TTC549 (cell line): Measurements from ENCODE around the gene RNF168.
"Not testable (repeated sequence)": the region's sequence is repeated elsewhere in the genome, so short reads cannot be mapped to it uniquely, and the experiment has no call there.

Experiments used
- FAIRE-seq: peaks from 2 replicates; lab custom pipeline; 2012; peaks lifted over from hg19 to GRCh38; lab: Jason Lieb, UNC

The RNF168 gene

GRCh38 chr3:196514913-196515621, 11.5 kb upstream of the RNF168 start, which contains the start of gene SMCO1:
SMCO1 (minus strand) TSS chr3:196515346; CDS start chr3:196515209, 137 bp downstream.
- FAIRE-seq: no peak

- FAIRE-seq: no peak
Observed at GRCh38 chr3:196514350-196514716, 10.8 kb upstream of the RNF168 start.

GRCh38 chr3:196513697-196514349, 10.3 kb upstream of the RNF168 start:
- no peak for FAIRE-seq

GRCh38 chr3:196511646-196512425, 8.3 kb upstream of the RNF168 start:
- not testable (repeated sequence) for FAIRE-seq

- not testable (repeated sequence) for FAIRE-seq
Observed at GRCh38 chr3:196511108-196511507, 7.5 kb upstream of the RNF168 start.

- no peak for FAIRE-seq
Observed at GRCh38 chr3:196506687-196507086, 3.1 kb upstream of the RNF168 start.

- FAIRE-seq: no peak
Observed at GRCh38 chr3:196504556-196504955, 988 bp upstream of the RNF168 start.

GRCh38 chr3:196504077-196504398, 470 bp upstream of the RNF168 start:
- not testable (repeated sequence) for FAIRE-seq

GRCh38 chr3:196502775-196503195, 783 bp downstream of the RNF168 start:
- FAIRE-seq: no peak

GRCh38 chr3:196501316-196502044, 2.1 kb downstream of the RNF168 start:
- no peak for FAIRE-seq

- no peak for FAIRE-seq
Observed at GRCh38 chr3:196499807-196500524, 3.6 kb downstream of the RNF168 start.

GRCh38 chr3:196499061-196499460, 4.5 kb downstream of the RNF168 start:
- FAIRE-seq: no peak

GRCh38 chr3:196498297-196498696, 5.3 kb downstream of the RNF168 start:
- FAIRE-seq: no peak

GRCh38 chr3:196496183-196496582, 7.4 kb downstream of the RNF168 start:
- no peak for FAIRE-seq

- no peak for FAIRE-seq
Observed at GRCh38 chr3:196493292-196493691, 10.3 kb downstream of the RNF168 start.

- FAIRE-seq: no peak
Observed at GRCh38 chr3:196492080-196492479, 11.5 kb downstream of the RNF168 start.

- no peak for FAIRE-seq
Observed at GRCh38 chr3:196489747-196490146, 13.8 kb downstream of the RNF168 start.

- FAIRE-seq: no peak
Observed at GRCh38 chr3:196486263-196486662, 17.3 kb downstream of the RNF168 start.

GRCh38 chr3:196477678-196478077, 25.9 kb downstream of the RNF168 start:
- FAIRE-seq: no peak

- FAIRE-seq: no peak
Observed at GRCh38 chr3:196472286-196472685, 31.3 kb downstream of the RNF168 start.

GRCh38 chr3:196471551-196471950, 32.0 kb downstream of the RNF168 start:
- no peak for FAIRE-seq

- FAIRE-seq: not testable (repeated sequence)
Observed at GRCh38 chr3:196470182-196470581, 33.4 kb downstream of the RNF168 start.
